ENCODE data around the gene PNPLA1. TPM values are rescaled to one million over a fixed set of nuclear protein-coding genes. Genes with fewer than 3 reads are reported as not detected.

The PNPLA1 gene
- total and polyA plus RNA-seq, 10 of the 15 experiments (the other 5 are each of a cell fraction or from before 2014, with no cell fraction given), result 0.04 TPM; not detected in 9

- RAD21 ChIA-PET (ENCODE audit: unreplicated experiment), result no interaction called here
- no peaks in the 10 kb centered on the region for H3K4me1 ChIP-seq (ENCODE audit: control insufficient read depth, insufficient read depth, low read length)
- no peak overlapping the region for H3K27ac ChIP-seq (ENCODE audit: control insufficient read depth, insufficient read depth)
- no peak for TF ChIP-seq ZBTB33 (IDR thresholded peaks at IDR 0.05)
- TF ChIP-seq DPF2 (IDR thresholded peaks at IDR 0.05), result no peak
- no peak for TF ChIP-seq REST (IDR thresholded peaks at IDR 0.05; ENCODE audit: low read depth, low read length)
- no peak for TF ChIP-seq POLR2AphosphoS2 (IDR thresholded peaks at IDR 0.05; ENCODE audit: low read depth, low read length)
- TF ChIP-seq SIX5 (IDR thresholded peaks at IDR 0.05; ENCODE audit: low read depth, low read length, severe bottlenecking), result no peak
- TF ChIP-seq STAT3 (IDR thresholded peaks at IDR 0.05; ENCODE audit: low read depth, low read length), result no peak
- no peak for TF ChIP-seq ESRRA (IDR thresholded peaks at IDR 0.05; ENCODE audit: low read length)
- TF ChIP-seq BCL11A (IDR thresholded peaks at IDR 0.05; ENCODE audit: low read depth, low read length), result no peak
- no peak for TF ChIP-seq E4F1 (IDR thresholded peaks at IDR 0.05; ENCODE audit: borderline replicate concordance, partially characterized antibody)
- 60% methylated on average over 12 of the region's 12 CpGs for WGBS (ENCODE audit: insufficient coverage, insufficient replicate concordance, low lambda C conversion rate, missing lambda C conversion rate)
- no peak for DNase-seq (ENCODE audit: low read depth, low spot score)
- POLR2A ChIA-PET, result interaction anchor here (0.5 kb wide), 1 partner anchor 92 kb away, joined by 3 read pairs; no protein-coding TSS in a partner anchor
- H3K4me3 ChIP-seq, result no peak overlapping the region
- no peaks in the 10 kb centered on the region for H4K20me1 ChIP-seq (ENCODE audit: control insufficient read depth, insufficient read depth)
- intact Hi-C loops (cut with micrococcal nuclease; ENCODE audit: unreplicated experiment), result no loop called here
- no peak overlapping the region for H2AFZ ChIP-seq (ENCODE audit: control insufficient read depth, low read depth, low read length)
- no peak for ATAC-seq
- H3K9me3 ChIP-seq (replicated peaks; ENCODE audit: control insufficient read depth, insufficient read depth, low read length), result peaks cover 4% of the 10 kb centered on the region; the same call in 1 of the 3 replicates
- SMC1A ChIA-PET (ENCODE audit: uncharacterized antibody, unreplicated experiment), result interaction anchor here (0.8 kb wide), 1 partner anchor 12 kb away, joined by 5 read pairs; no protein-coding TSS in a partner anchor
- H3K9ac ChIP-seq (ENCODE audit: control insufficient read depth, insufficient read depth, low read length), result no peak overlapping the region
- in situ Hi-C loops (cut with MboI), result no loop called here
- no peaks in the 10 kb centered on the region for H3K79me2 ChIP-seq (ENCODE audit: control insufficient read depth, insufficient read depth, low read length)
- no peaks in the 10 kb centered on the region; a peak in 1 of 4 replicates for H3K27me3 ChIP-seq (replicated peaks in 1 of 2; ENCODE audit: control insufficient read depth in 2 of 2, insufficient read depth in 2 of 2, low read length in 1 of 2)
- no peak for FAIRE-seq
- no peaks in the 10 kb centered on the region for H3K36me3 ChIP-seq (ENCODE audit: control insufficient read depth in 2 of 2, insufficient read depth in 2 of 2, low read length in 1 of 2)
- H3K4me2 ChIP-seq (ENCODE audit: control insufficient read depth, insufficient read depth), result no peak overlapping the region
- CTCF ChIA-PET, result no interaction called here
- no TSS peak for BruUV-seq (replicated peaks)
Observed at GRCh38 chr6:36268478-36269275, 1.2 kb upstream of the PNPLA1 start.
